Osteocyte (in vitro differentiated cells): ENCODE data around the gene SNRPD2. TPM values are rescaled to one million over a fixed set of nuclear protein-coding genes. Genes with fewer than 3 reads are reported as not detected.
"Not testable (repeated sequence)": the region's sequence is repeated elsewhere in the genome, so short reads cannot be mapped to it uniquely, and the experiment has no call there.

Experiments used
- DNase-seq: peaks from one replicate; pipeline ENCODE4 v3.0.0; 2021; ENCODE audit warnings: mixed read lengths; ENCODE audit not compliant: unreplicated experiment; ENCODE audit errors: extremely low spot score
- H3K27ac Mint-ChIP-seq: one replicate; pipeline ENCODE4 v1.8.0; 2021; ENCODE audit warnings: mild to moderate bottlenecking, mixed read lengths; ENCODE audit not compliant: unreplicated experiment
- H3K27me3 Mint-ChIP-seq: one replicate; pipeline ENCODE4 v1.8.0; 2021; ENCODE audit warnings: mixed read lengths; ENCODE audit not compliant: unreplicated experiment
- H3K36me3 Mint-ChIP-seq: one replicate; pipeline ENCODE4 v1.8.0; 2021; ENCODE audit warnings: mixed read lengths; ENCODE audit not compliant: unreplicated experiment
- H3K4me1 Mint-ChIP-seq: one replicate; pipeline ENCODE4 v1.8.0; 2021; ENCODE audit warnings: mixed read lengths; ENCODE audit not compliant: unreplicated experiment
- H3K4me3 Mint-ChIP-seq: one replicate; pipeline ENCODE4 v1.8.0; 2021; ENCODE audit warnings: mild to moderate bottlenecking, moderate library complexity, mixed read lengths; ENCODE audit not compliant: unreplicated experiment
- H3K9me3 Mint-ChIP-seq: one replicate; pipeline ENCODE4 v1.8.0; 2021; ENCODE audit warnings: mixed read lengths; ENCODE audit not compliant: unreplicated experiment
- CTCF ChIP-seq: fragments of 200-600 bp; sonication (generic); IDR thresholded peaks from 2 replicates; pipeline ENCODE4 v1.5.0; 2021; ENCODE audit warnings: antibody characterized with exemption, mild to moderate bottlenecking, moderate library complexity
- total RNA-seq: library from RNA; stranded (reverse); gene quantifications from 2 replicates; pipeline ENCODE4 v1.2.1, GENCODE V29; 2021

Gene SNRPD2
- total RNA-seq, 1 donor from 2014 or later = 366 TPM

GRCh38 chr19:45729800-45730290 is 38.1 kb upstream of the SNRPD2 start:
- no peak for TF ChIP-seq CTCF
- peaks cover 16% of the 10 kb centered on the region for H3K4me1 Mint-ChIP-seq
- DNase-seq = no peak
- H3K27ac Mint-ChIP-seq = peak overlapping the region; percentile 78
- H3K9me3 Mint-ChIP-seq = no peaks in the 10 kb centered on the region
- peak overlapping the region; percentile 90 for H3K4me3 Mint-ChIP-seq
- no peaks in the 10 kb centered on the region for H3K36me3 Mint-ChIP-seq
- no peaks in the 10 kb centered on the region for H3K27me3 Mint-ChIP-seq

- H3K4me3 Mint-ChIP-seq, H3K9me3 Mint-ChIP-seq, H3K27ac Mint-ChIP-seq, DNase-seq, H3K27me3 Mint-ChIP-seq, H3K36me3 Mint-ChIP-seq: not testable (repeated sequence)
- H3K4me1 Mint-ChIP-seq = peaks cover 20% of the 10 kb centered on the region
These were observed 36.9 kb upstream of the SNRPD2 start for GRCh38 chr19:45728683-45729082.

DNA sequence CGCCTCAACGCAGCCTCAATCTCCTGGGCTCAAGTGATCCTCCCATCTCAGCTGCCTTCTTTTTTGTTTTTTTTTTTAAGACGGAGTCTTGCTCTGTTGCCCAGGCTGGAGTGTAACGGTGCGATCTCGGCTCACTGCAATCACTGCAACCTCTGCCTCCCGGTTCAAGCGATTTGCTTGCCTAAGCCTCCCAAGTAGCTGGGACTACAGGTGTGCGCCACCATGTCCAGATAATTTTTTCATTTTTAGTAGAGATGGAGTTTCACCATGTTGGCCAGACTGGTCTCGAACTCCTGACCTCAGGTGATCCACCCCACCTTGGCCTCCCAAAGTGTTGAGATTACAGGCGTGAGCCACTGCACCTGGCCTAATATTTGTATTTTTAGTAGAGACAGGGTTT is 28.3 kb upstream of the SNRPD2 start:
- not testable (repeated sequence) for H3K27me3 Mint-ChIP-seq, H3K4me3 Mint-ChIP-seq, H3K9me3 Mint-ChIP-seq, DNase-seq, H3K27ac Mint-ChIP-seq
- Mint-ChIP-seq H3K36me3 (peaks cover 11% of the 10 kb centered on the region), H3K4me1 (peaks cover 41% of the 10 kb centered on the region)

- no peak for DNase-seq
- Mint-ChIP-seq H3K36me3 (peaks cover 11% of the 10 kb centered on the region), H3K9me3 (no peaks in the 10 kb centered on the region), H3K27me3 (no peaks in the 10 kb centered on the region), H3K4me3 (peak overlapping the region; percentile 96), H3K27ac (peak overlapping the region; percentile 100), H3K4me1 (peaks cover 36% of the 10 kb centered on the region)
- TF ChIP-seq CTCF = no peak
These were observed 26.4 kb upstream of the SNRPD2 start for GRCh38 chr19:45717983-45718650.

DNA sequence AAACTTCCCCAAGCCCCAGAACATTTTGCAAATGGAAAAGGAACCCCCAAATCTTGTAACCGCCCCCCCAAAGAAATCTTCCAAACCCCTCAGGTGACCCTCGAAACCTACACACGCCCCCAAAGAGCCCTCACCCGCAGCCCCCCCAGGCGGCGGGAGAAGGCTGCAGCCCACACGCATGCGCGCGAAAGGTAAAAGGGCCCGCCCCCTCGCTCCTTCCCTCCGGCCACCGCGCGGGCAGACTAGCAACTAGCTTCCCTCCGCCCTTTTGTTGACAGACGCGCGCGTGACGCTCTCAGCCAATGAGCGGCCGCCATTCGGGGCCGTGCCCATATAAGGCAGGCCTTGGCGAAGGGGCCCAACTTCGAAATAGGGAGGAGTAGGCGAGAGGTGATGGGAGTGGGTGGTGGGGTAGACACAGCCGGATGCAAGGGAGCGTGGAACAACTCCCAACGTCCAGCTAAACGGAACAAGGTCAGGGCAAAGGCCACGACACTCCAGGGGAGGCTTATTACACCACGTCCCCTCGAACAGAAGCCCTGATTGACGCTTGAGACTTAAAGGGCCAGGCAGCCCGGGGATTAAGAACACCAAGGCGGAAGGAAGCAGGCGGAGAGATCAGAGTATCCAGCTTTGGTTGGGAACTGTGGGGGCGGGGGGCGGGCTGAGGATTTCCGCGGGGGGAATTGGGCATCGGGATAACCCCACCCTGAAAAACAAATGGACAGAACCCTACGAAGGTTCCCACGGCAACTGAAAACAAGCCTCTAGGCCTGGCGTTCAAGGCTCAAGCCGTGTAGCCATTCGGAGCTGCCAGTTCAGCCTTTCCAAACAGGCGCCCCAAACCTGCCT is 25.6 kb upstream of the SNRPD2 start:
- no peaks in the 10 kb centered on the region for H3K27me3 Mint-ChIP-seq
- TF ChIP-seq CTCF = no peak

More for the DNA sequence above, 25.6 kb upstream of the SNRPD2 start:
- Mint-ChIP-seq H3K9me3 (no peaks in the 10 kb centered on the region), H3K4me3 (peak overlapping the region; percentile 96), H3K4me1 (peaks cover 30% of the 10 kb centered on the region), H3K36me3 (peaks cover 11% of the 10 kb centered on the region), H3K27ac (peak overlapping the region; percentile 100)
- DNase-seq = peak; percentile 99
